Smooth muscle cell (in vitro differentiated cells): Measurements from ENCODE around the gene ZER1. TPM values are rescaled to one million over a fixed set of nuclear protein-coding genes. Genes with fewer than 3 reads are reported as not detected.

Experiments used
- DNase-seq: peaks from one replicate; lab custom pipeline; 2025; ENCODE audit not compliant: unreplicated experiment; lab: John Stamatoyannopoulos, UW
- H2AFZ ChIP-seq: fragments of 200-600 bp; sonication (generic); 2 replicates; pipeline ENCODE4 v1.6.0; 2016; ENCODE audit warnings: antibody characterized with exemption, low read depth, mild to moderate bottlenecking
- H3F3A ChIP-seq: fragments of 200-600 bp; sonication (generic); 2 replicates; pipeline ENCODE4 v1.6.0; 2017; ENCODE audit warnings: antibody characterized with exemption, low read depth
- H3K27ac ChIP-seq: fragments of 200-600 bp; sonication (generic); 2 replicates; pipeline ENCODE4 v1.5.1; 2016; ENCODE audit warnings: low read depth, mild to moderate bottlenecking
- H3K27me3 ChIP-seq: fragments of 200-600 bp; sonication (generic); 2 replicates; pipeline ENCODE4 v1.6.1; 2016; ENCODE audit warnings: low read depth, mild to moderate bottlenecking
- H3K36me3 ChIP-seq: fragments of 200-600 bp; sonication (generic); 2 replicates; pipeline ENCODE4 v1.5.1; 2016; ENCODE audit warnings: low read depth
- H3K4me1 ChIP-seq: fragments of 200-600 bp; sonication (generic); 2 replicates; pipeline ENCODE4 v1.5.1; 2016; ENCODE audit warnings: low read depth
- H3K4me2 ChIP-seq: fragments of 200-600 bp; sonication (generic); 2 replicates; pipeline ENCODE4 v1.6.0; 2016; ENCODE audit warnings: mild to moderate bottlenecking
- H3K4me3 ChIP-seq: fragments of 200-600 bp; sonication (generic); 2 replicates; pipeline ENCODE4 v1.5.1; 2016; ENCODE audit warnings: mild to moderate bottlenecking
- H3K79me2 ChIP-seq: fragments of 200-600 bp; sonication (generic); 2 replicates; pipeline ENCODE4 v1.6.0; 2016; ENCODE audit warnings: low read depth, mild to moderate bottlenecking
- H3K9ac ChIP-seq: fragments of 200-600 bp; sonication (generic); 2 replicates; pipeline ENCODE4 v1.6.0; 2016; ENCODE audit warnings: low read depth
- H3K9me3 ChIP-seq: fragments of 200-600 bp; sonication (generic); replicated peaks from 2 replicates; pipeline ENCODE4 v1.5.1; 2016; ENCODE audit warnings: low read depth
- H4K20me1 ChIP-seq: fragments of 200-600 bp; sonication (generic); 2 replicates; pipeline ENCODE4 v1.6.0; 2016; ENCODE audit warnings: low read depth
- WGBS: methylation state at CpG from one replicate; pipeline ENCODE4 v1.1.7; 2016; ENCODE audit warnings: low lambda C conversion rate; 5-methylcytosine and 5-hydroxymethylcytosine counted together
- polyA plus RNA-seq: library from polyadenylated mRNA; unstranded; fragments of >200 nt; fragmentation: Nextera tagmentation; extraction: Ambion mirVana; gene quantifications from 2 replicates; pipeline ENCODE4 v1.2.1, GENCODE V29; 2016
- total RNA-seq: library from RNA; depleted of rRNA; stranded (reverse); fragments of >200 nt; gene quantifications from 2 replicates; pipeline ENCODE4 v1.2.3, GENCODE V29; 2014
- TF ChIP-seq, protein P1 (sequence below): fragments of 200-600 bp; sonication (generic); IDR thresholded peaks from 2 replicates; pipeline ENCODE4 v1.5.1; 2017; ENCODE audit warnings: borderline replicate concordance, mild to moderate bottlenecking, antibody characterized with exemption; ENCODE audit not compliant: insufficient read depth, poor library complexity, severe bottlenecking

ZER1 gene
- total and polyA plus RNA-seq, 2 experiments from 2014 or later = 30.6 to 38.4 TPM

- Histone ChIP-seq H2AFZ (peak overlapping the region; percentile 69), H3K79me2 (no peaks in the 10 kb centered on the region), H3K36me3 (no peaks in the 10 kb centered on the region), H3F3A (no peaks in the 10 kb centered on the region), H3K9ac (peak overlapping the region; percentile 31), H3K4me2 (peak overlapping the region; percentile 93), H3K4me3 (peak overlapping the region; percentile 72), H3K27ac (no peak overlapping the region), H3K4me1 (peaks cover 3% of the 10 kb centered on the region), H3K9me3 (no peaks in the 10 kb centered on the region), H4K20me1 (no peaks in the 10 kb centered on the region), H3K27me3 (no peaks in the 10 kb centered on the region)
- 9% methylated on average over 86 of the region's 90 CpGs for WGBS
- TF ChIP-seq, protein P1, sequence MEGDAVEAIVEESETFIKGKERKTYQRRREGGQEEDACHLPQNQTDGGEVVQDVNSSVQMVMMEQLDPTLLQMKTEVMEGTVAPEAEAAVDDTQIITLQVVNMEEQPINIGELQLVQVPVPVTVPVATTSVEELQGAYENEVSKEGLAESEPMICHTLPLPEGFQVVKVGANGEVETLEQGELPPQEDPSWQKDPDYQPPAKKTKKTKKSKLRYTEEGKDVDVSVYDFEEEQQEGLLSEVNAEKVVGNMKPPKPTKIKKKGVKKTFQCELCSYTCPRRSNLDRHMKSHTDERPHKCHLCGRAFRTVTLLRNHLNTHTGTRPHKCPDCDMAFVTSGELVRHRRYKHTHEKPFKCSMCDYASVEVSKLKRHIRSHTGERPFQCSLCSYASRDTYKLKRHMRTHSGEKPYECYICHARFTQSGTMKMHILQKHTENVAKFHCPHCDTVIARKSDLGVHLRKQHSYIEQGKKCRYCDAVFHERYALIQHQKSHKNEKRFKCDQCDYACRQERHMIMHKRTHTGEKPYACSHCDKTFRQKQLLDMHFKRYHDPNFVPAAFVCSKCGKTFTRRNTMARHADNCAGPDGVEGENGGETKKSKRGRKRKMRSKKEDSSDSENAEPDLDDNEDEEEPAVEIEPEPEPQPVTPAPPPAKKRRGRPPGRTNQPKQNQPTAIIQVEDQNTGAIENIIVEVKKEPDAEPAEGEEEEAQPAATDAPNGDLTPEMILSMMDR = no peak
- no peak for DNase-seq
Measured at GRCh38 chr9:128818839-128819715, 47.4 kb upstream of the ZER1 start.

GRCh38 chr9:128818099-128818838 is 46.5 kb upstream of the ZER1 start, which contains the start of gene ENDOG:
Gene ENDOG, plus strand, starts transcription at chr9:128818500. Its CDS starts 185 bp downstream, at chr9:128818685.
- no peaks in the 10 kb centered on the region for H3K9me3 ChIP-seq
- TF ChIP-seq, protein P1 = peak; percentile 92
- H3K9ac ChIP-seq = peak within 1 kb of the TSS; percentile 31
- H3K4me1 ChIP-seq = peaks cover 3% of the 10 kb centered on the region
- DNase-seq = peak; percentile 93
- H3K4me3 ChIP-seq = peak within 1 kb of the TSS; percentile 72
- H3K4me2 ChIP-seq = peak within 1 kb of the TSS; percentile 93
- H3K27me3 ChIP-seq = no peaks in the 10 kb centered on the region
- H3K79me2 ChIP-seq = no peaks in the 10 kb centered on the region
- no peaks in the 10 kb centered on the region for H4K20me1 ChIP-seq
- no peaks in the 10 kb centered on the region for H3K36me3 ChIP-seq
- WGBS = 2% methylated on average over 42 of the region's 70 CpGs
- peak within 1 kb of the TSS; percentile 69 for H2AFZ ChIP-seq
- H3K27ac ChIP-seq = no peak within 1 kb of the TSS
- H3F3A ChIP-seq = no peaks in the 10 kb centered on the region

DNA sequence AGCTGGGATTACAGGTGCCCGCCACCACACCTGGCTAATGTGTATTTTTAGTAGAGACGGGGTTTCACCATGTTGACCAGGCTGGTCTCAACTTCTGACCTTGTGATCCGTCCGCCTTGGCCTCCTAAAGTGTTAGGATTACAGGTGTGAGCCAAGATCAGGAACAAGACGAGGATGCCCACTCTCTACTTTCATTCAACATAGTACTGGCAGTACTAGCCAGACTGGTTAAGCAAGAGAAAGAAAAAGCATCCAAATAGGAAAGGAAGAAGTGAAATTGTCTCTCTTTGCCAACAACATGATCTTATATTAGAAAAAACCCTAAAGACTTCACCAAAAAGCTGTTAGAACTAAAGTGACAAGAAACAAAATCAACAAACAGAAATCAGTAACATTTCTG is 39.1 kb upstream of the ZER1 start:
- no peaks in the 10 kb centered on the region for H3K27me3 ChIP-seq
- peaks cover 5% of the 10 kb centered on the region for H3F3A ChIP-seq
- H3K9ac ChIP-seq = no peak overlapping the region
- WGBS = 90% methylated on average over 5 of the region's 5 CpGs
- H4K20me1 ChIP-seq = no peaks in the 10 kb centered on the region
- H3K4me3 ChIP-seq = no peak overlapping the region
- TF ChIP-seq, protein P1 = no peak
- no peaks in the 10 kb centered on the region for H3K79me2 ChIP-seq
- H3K4me1 ChIP-seq = no peaks in the 10 kb centered on the region
- no peaks in the 10 kb centered on the region for H3K9me3 ChIP-seq
- H3K4me2 ChIP-seq = no peak overlapping the region
- no peak for DNase-seq
- H3K27ac ChIP-seq = no peak overlapping the region
- no peaks in the 10 kb centered on the region for H3K36me3 ChIP-seq
- no peak overlapping the region for H2AFZ ChIP-seq
